Trophoblast cell (in vitro differentiated cells and primary cell): ENCODE results near the gene WWTR1.

Experiments used
- DNase-seq, 2 donors: peaks; one replicate each; pipeline ENCODE4 v3.0.0-alpha.2; 2016
- H2AFZ ChIP-seq: 2 replicates; pipeline ENCODE4 v1.6.1; 2013; ENCODE audit warnings: low read length, moderate library complexity, mild to moderate bottlenecking; ENCODE audit not compliant: insufficient read depth, poor library complexity
- H2AK5ac ChIP-seq: 2 replicates; pipeline ENCODE4 v1.6.1; 2013; ENCODE audit warnings: mild to moderate bottlenecking, low read length
- H2BK120ac ChIP-seq: 2 replicates; pipeline ENCODE4 v1.6.1; 2013; ENCODE audit warnings: low read length, mild to moderate bottlenecking, moderate library complexity; ENCODE audit not compliant: insufficient read depth, poor library complexity
- H2BK12ac ChIP-seq: 2 replicates; pipeline ENCODE4 v1.6.1; 2013; ENCODE audit warnings: mild to moderate bottlenecking, low read length, moderate library complexity
- H2BK5ac ChIP-seq: 2 replicates; pipeline ENCODE4 v1.6.1; 2013; ENCODE audit warnings: low read length, low read depth, moderate library complexity, mild to moderate bottlenecking; ENCODE audit not compliant: poor library complexity
- H3K14ac ChIP-seq: 2 replicates; pipeline ENCODE4 v1.6.1; 2013; ENCODE audit warnings: mild to moderate bottlenecking, low read length
- H3K18ac ChIP-seq: 2 replicates; pipeline ENCODE4 v1.6.1; 2013; ENCODE audit warnings: mild to moderate bottlenecking, low read length
- H3K23ac ChIP-seq: 2 replicates; pipeline ENCODE4 v1.6.1; 2013; ENCODE audit warnings: low read length
- H3K27ac ChIP-seq: 2 replicates; pipeline ENCODE4 v1.5.1; 2013; ENCODE audit warnings: low read depth, mild to moderate bottlenecking, inconsistent platforms, low read length, moderate library complexity
- H3K27me3 ChIP-seq: 2 replicates; pipeline ENCODE4 v1.6.1; 2013; ENCODE audit warnings: inconsistent platforms, mild to moderate bottlenecking, low read length, moderate library complexity; ENCODE audit not compliant: insufficient read depth
- H3K36me3 ChIP-seq, 2 experiments: 1 replicate in 1 of 2; 2 replicates in 1 of 2; pipeline ENCODE4 v1.6.1; 2013; ENCODE audit warnings: low read length in 2 of 2, mild to moderate bottlenecking in 2 of 2, moderate library complexity in 1 of 2; ENCODE audit not compliant: insufficient read depth in 2 of 2, control insufficient read depth in 1 of 2
- H3K4ac ChIP-seq: 2 replicates; pipeline ENCODE4 v1.6.1; 2013; ENCODE audit warnings: low read depth, mild to moderate bottlenecking, low read length, moderate library complexity
- H3K4me1 ChIP-seq, 2 experiments: 1 replicate in 1 of 2; 2 replicates in 1 of 2; pipeline ENCODE4 v1.6.1; 2013; ENCODE audit warnings: low read length in 2 of 2, mild to moderate bottlenecking in 2 of 2, moderate library complexity in 1 of 2; ENCODE audit not compliant: insufficient read depth in 2 of 2, control insufficient read depth in 1 of 2
- H3K4me2 ChIP-seq: 2 replicates; pipeline ENCODE4 v1.6.1; 2013; ENCODE audit warnings: inconsistent platforms, mild to moderate bottlenecking, low read length, moderate library complexity
- H3K4me3 ChIP-seq: 2 replicates; pipeline ENCODE4 v1.5.1; 2013; ENCODE audit warnings: mild to moderate bottlenecking, low read depth, low read length, inconsistent platforms
- H3K79me1 ChIP-seq: one replicate; pipeline ENCODE4 v1.6.1; 2013; ENCODE audit warnings: low read length
- H3K79me2 ChIP-seq: 2 replicates; pipeline ENCODE4 v1.6.1; 2013; ENCODE audit warnings: low read length, mild to moderate bottlenecking; ENCODE audit not compliant: control insufficient read depth, insufficient read depth, poor library complexity
- H3K9ac ChIP-seq: 2 replicates; pipeline ENCODE4 v1.6.1; 2013; ENCODE audit warnings: mild to moderate bottlenecking, low read length
- H3K9me3 ChIP-seq: 2 replicates; pipeline ENCODE4 v1.6.1; 2013; ENCODE audit warnings: low read depth, mild to moderate bottlenecking, control low read depth, inconsistent platforms, low read length; ENCODE audit not compliant: insufficient read depth
- H4K12ac ChIP-seq: 2 replicates; pipeline ENCODE4 v1.6.1; 2013; ENCODE audit warnings: low read depth, mild to moderate bottlenecking, low read length, moderate library complexity
- H4K8ac ChIP-seq: 2 replicates; pipeline ENCODE4 v1.6.1; 2013; ENCODE audit warnings: low read depth, mild to moderate bottlenecking, low read length, moderate library complexity
- H4K91ac ChIP-seq: one replicate; pipeline ENCODE4 v1.6.1; 2013; ENCODE audit warnings: low read depth, mild to moderate bottlenecking, low read length, moderate library complexity
- WGBS: extraction: QIAGEN DNeasy Blood & Tissue Kit; methylation state at CpG from one replicate; pipeline ENCODE4 v1.1.7; 2013; ENCODE audit warnings: missing lambda C conversion rate; ENCODE audit not compliant: insufficient read length, insufficient coverage; ENCODE audit errors: extremely low coverage; 5-methylcytosine and 5-hydroxymethylcytosine counted together

Gene WWTR1

GRCh38 chr3:149590691-149591441, 67.0 kb downstream of the WWTR1 start:
- Histone ChIP-seq H4K8ac (no peak overlapping the region), H3K4me3 (no peak overlapping the region), H3K79me1 (no peaks in the 10 kb centered on the region), H3K27ac (no peak overlapping the region), H3K23ac (no peak overlapping the region), H4K12ac (no peak overlapping the region), H3K79me2 (no peaks in the 10 kb centered on the region), H4K91ac (no peak overlapping the region), H2BK120ac (no peak overlapping the region), H3K4me2 (no peak overlapping the region), H3K9me3 (no peaks in the 10 kb centered on the region), H3K14ac (no peak overlapping the region), H3K36me3 (peaks cover 0 to 6% of the 10 kb centered on the region in 2 experiments), H3K4ac (no peak overlapping the region), H3K18ac (no peak overlapping the region), H2BK12ac (no peak overlapping the region), H3K27me3 (no peaks in the 10 kb centered on the region), H3K4me1 (no peaks in the 10 kb centered on the region), H2AK5ac (no peak overlapping the region), H2AFZ (no peak overlapping the region), H2BK5ac (no peak overlapping the region), H3K9ac (no peak overlapping the region)
- DNase-seq, result no peak
- WGBS, result no CpG with 5 or more reads among the region's 4 CpGs

DNA sequence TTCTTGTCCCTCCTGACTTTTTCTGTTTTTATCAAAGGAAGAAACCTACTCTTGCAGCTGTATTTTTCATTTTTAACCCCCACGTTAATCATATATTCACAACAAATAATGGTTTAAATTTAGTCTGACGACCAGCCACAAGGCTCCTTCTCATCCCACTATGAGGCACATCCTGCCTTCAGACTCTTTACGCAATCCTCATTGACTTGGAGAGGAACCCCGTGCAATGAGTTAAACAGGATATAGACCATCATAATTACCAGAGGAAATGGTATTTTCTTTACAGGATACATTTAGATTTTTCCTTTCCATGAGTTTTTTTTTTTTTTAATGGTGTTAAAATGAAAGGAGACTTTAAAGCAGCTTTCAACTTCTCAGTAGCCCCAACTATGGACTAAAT, 68.5 kb downstream of the WWTR1 start:
- Histone ChIP-seq H2BK5ac (no peak overlapping the region), H3K4me1 (no peaks in the 10 kb centered on the region), H3K4ac (no peak overlapping the region), H3K27ac (no peak overlapping the region), H3K9ac (no peak overlapping the region), H3K9me3 (no peaks in the 10 kb centered on the region), H2AFZ (no peak overlapping the region), H3K27me3 (no peaks in the 10 kb centered on the region), H4K91ac (no peak overlapping the region), H4K12ac (no peak overlapping the region), H3K14ac (no peak overlapping the region), H3K4me3 (no peak overlapping the region), H2BK12ac (no peak overlapping the region), H2BK120ac (no peak overlapping the region), H3K23ac (no peak overlapping the region), H3K4me2 (no peak overlapping the region), H3K18ac (no peak overlapping the region), H3K79me2 (no peaks in the 10 kb centered on the region), H4K8ac (no peak overlapping the region), H3K36me3 (peaks cover 0 to 1% of the 10 kb centered on the region in 2 experiments), H3K79me1 (no peaks in the 10 kb centered on the region), H2AK5ac (no peak overlapping the region)
- no peak for DNase-seq
- WGBS, result no CpG with 5 or more reads among the region's 4 CpGs

DNA sequence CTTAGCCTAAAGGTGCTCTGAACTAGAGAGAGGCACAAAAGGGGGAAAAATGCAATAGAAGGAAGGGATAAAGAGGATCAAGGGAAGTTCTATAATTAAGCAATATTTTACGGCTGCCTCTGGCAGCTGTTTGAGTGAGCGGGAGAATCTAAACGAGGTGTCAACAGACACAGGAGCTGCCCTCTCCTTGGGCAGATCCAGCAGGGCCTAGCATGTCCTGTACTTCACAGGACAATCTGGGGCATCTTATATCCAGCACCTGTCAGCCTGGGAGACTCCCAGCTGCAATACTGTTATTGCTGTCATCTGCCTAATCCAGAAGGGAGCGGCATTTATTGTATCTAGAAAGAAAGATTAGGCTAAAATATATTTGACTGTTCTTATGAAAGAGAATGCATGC, 68.9 kb downstream of the WWTR1 start:
- Histone ChIP-seq H4K91ac (no peak overlapping the region), H3K4ac (no peak overlapping the region), H3K4me2 (no peak overlapping the region), H2AK5ac (no peak overlapping the region), H2BK12ac (no peak overlapping the region), H2BK120ac (no peak overlapping the region), H3K79me1 (no peaks in the 10 kb centered on the region), H4K8ac (no peak overlapping the region), H2AFZ (no peak overlapping the region), H3K4me3 (no peak overlapping the region), H4K12ac (no peak overlapping the region), H3K9ac (no peak overlapping the region), H3K9me3 (no peaks in the 10 kb centered on the region), H3K23ac (no peak overlapping the region), H3K4me1 (no peaks in the 10 kb centered on the region), H3K27ac (no peak overlapping the region), H3K14ac (no peak overlapping the region), H2BK5ac (no peak overlapping the region), H3K18ac (no peak overlapping the region), H3K79me2 (no peaks in the 10 kb centered on the region), H3K36me3 (peaks cover 0 to 1% of the 10 kb centered on the region in 2 experiments), H3K27me3 (no peaks in the 10 kb centered on the region)
- WGBS, result no CpG with 5 or more reads among the region's 4 CpGs
- no peak for DNase-seq

DNA sequence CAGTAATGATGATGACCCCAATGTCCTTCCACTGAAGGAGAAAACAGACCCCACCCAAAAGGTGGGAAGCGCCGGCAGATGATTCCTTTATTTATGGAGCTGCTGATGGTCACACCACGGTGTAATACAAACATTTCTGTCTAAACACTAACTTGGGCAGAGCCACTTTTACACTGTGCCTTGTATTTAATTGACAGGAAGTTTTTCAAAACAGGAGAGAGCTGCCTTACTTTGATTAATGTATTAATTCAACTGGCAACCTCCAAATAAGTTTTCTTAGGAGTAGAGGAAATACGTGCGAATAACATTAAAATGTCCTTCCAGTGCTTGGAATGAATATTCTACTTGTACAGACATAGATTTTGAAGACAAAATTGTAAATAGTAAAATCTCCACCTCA, 70.4 kb downstream of the WWTR1 start:
- H3K18ac ChIP-seq, result no peak overlapping the region

More for the DNA sequence above, 70.4 kb downstream of the WWTR1 start:
- Histone ChIP-seq H3K27me3 (no peaks in the 10 kb centered on the region), H3K79me1 (no peaks in the 10 kb centered on the region), H3K79me2 (no peaks in the 10 kb centered on the region), H2AK5ac (no peak overlapping the region), H3K4me3 (no peak overlapping the region), H4K91ac (no peak overlapping the region), H3K4me2 (no peak overlapping the region), H2BK120ac (no peak overlapping the region), H3K27ac (no peak overlapping the region), H3K4me1 (no peaks in the 10 kb centered on the region), H2BK12ac (no peak overlapping the region), H2AFZ (no peak overlapping the region), H3K23ac (no peak overlapping the region), H3K4ac (no peak overlapping the region), H4K8ac (no peak overlapping the region), H3K9me3 (no peaks in the 10 kb centered on the region), H3K14ac (no peak overlapping the region), H4K12ac (no peak overlapping the region), H2BK5ac (no peak overlapping the region), H3K36me3 (peaks cover 2 to 3% of the 10 kb centered on the region in 2 experiments), H3K9ac (no peak overlapping the region)
- DNase-seq, result no peak
- WGBS, result no CpG with 5 or more reads among the region's 5 CpGs
